HEK293T (cell line): ENCODE results near the gene ARID2.

Source experiments
- ARNT ChIP-seq: fragments of 450-650 bp; IDR thresholded peaks from 2 replicates; pipeline ENCODE4 v1.6.1; 2017; ENCODE audit warnings: mild to moderate bottlenecking
- FOXM1 ChIP-seq: fragments of 450-650 bp; IDR thresholded peaks from 2 replicates; pipeline ENCODE4 v1.6.1; 2017; ENCODE audit warnings: mild to moderate bottlenecking, borderline replicate concordance
- TARDBP ChIP-seq: fragments of 450-650 bp; IDR thresholded peaks from 2 replicates; pipeline ENCODE4 v1.6.1; 2016

DNA sequence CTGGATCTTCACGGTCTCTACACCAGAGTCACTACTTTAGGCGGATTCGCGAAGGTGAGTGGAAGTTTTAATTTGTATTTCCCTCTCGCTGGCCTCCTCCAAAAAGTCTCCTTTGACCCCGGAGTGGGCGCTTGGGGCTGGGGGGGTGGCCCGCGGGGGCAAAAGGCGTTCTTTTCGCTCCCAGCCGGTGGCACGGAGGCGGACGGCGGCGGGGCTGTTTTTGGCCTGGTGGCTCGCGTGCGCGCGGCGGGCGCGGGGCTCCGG, 510 bp downstream of the ARID2 start:
- TF ChIP-seq FOXM1 (no peak), TARDBP (no peak), ARNT (no peak)
